ENCODE results near the gene HMGCLL1.

DNA sequence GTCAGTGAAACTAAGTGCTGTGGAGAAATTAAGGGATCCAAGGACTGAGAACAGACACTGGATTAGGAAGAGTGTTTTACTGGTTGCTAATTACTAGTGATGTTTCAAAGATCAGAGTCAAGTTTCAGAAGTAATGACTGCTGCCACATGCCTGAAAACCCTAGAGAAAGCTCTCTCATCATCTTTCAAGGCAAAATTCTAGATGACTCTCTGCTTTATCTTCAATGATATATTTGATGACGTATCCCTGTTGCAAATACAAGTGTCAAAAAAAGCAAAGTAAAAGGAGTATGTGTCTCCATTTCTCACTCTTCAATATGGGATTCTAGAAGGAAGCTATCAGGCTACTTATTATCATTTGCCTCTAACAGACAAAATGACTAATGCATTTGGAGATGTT lies 38.0 kb downstream of the HMGCLL1 start:
- TF ChIP-seq, protein P1, sequence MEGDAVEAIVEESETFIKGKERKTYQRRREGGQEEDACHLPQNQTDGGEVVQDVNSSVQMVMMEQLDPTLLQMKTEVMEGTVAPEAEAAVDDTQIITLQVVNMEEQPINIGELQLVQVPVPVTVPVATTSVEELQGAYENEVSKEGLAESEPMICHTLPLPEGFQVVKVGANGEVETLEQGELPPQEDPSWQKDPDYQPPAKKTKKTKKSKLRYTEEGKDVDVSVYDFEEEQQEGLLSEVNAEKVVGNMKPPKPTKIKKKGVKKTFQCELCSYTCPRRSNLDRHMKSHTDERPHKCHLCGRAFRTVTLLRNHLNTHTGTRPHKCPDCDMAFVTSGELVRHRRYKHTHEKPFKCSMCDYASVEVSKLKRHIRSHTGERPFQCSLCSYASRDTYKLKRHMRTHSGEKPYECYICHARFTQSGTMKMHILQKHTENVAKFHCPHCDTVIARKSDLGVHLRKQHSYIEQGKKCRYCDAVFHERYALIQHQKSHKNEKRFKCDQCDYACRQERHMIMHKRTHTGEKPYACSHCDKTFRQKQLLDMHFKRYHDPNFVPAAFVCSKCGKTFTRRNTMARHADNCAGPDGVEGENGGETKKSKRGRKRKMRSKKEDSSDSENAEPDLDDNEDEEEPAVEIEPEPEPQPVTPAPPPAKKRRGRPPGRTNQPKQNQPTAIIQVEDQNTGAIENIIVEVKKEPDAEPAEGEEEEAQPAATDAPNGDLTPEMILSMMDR (IDR thresholded peaks at IDR 0.05): no peak
- no peak for TF ChIP-seq ZFX (IDR thresholded peaks at IDR 0.05; ENCODE audit: borderline replicate concordance)

All from 22Rv1 (cell line).